Hindlimb muscle (tissue), 1 donor: ENCODE results near the gene HTRA2. TPM values are rescaled to one million over a fixed set of nuclear protein-coding genes. Genes with fewer than 3 reads are reported as not detected.

Experiments
- DNase-seq: peaks from one replicate; pipeline ENCODE4 v3.0.0-alpha.2; 2013
- polyA plus RNA-seq: library from polyadenylated mRNA; unstranded; fragments of 120-200 nt; gene quantifications from one replicate; pipeline ENCODE4 v1.2.1, GENCODE V29; 2013; ENCODE audit not compliant: insufficient read length

HTRA2 gene
- polyA plus RNA-seq, 1 donor, result 32.9 TPM

DNA sequence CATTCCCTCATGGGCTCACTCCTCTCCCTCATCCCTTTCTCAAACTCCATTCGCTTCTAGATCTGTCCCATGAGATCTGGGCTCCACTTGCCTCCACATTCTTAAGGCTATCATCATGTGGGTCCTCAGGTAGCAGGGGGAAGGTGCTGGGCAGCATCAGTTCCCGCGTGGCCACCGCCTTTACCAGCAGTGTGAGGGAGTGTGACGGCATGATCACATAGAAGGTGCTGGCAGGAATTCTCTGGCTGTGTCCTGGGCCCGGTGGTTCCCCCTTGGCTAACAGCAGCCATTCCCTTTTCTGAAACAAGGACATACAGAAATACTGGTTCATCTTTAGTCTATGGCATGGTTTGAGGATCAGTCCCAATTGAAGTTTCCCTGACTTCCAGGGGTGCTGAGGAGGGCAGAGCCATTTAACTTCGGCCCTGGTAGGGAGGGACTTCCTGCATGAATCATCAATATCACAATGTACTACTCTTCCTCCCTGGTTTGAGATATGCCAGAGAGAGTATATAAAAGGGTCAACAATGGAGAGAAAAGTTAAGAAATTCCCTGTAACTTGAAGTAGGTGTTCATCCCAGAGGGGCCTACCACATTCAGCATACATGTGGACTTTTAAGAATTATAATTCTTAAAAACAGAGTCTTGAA, 32.5 kb downstream of the HTRA2 start:
- no peak for DNase-seq

DNA sequence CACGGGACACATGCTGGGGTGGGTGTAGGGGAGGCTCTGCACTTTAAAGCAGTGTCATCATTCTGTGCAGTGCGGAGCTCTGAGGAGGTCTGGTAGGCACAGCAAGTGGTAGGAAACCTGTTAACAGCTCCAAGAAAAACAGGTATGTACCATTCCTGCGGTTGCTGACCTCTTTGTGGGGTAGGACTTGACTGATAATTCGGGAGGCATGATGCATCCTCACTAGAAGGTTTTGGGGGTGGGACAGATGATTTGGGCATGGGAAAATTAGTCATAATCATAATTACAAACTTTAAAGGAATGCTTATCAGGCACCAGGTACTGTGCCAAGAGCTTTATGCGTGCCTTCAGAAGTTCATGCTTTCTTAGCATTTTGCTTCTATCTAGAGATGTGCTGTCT, 34.5 kb downstream of the HTRA2 start:
- no peak for DNase-seq

GRCh38 chr2:74566076-74566753, 36.5 kb downstream of the HTRA2 start:
- DNase-seq, result no peak

DNA sequence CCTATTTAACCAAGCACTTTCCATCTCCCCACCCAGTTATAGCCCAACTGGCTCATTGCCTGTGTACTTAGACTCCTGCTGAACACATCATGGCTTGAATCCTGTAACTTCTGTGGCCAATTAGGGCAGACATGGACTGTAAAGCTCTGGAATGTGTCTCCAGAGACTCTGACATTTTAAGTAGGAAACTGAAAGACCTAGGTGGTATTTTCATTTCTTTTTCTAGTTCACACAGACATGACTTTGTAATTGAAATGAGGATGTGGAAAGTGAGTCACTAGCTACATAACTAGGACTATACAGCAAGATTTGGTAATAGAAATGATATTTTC, 37.0 kb downstream of the HTRA2 start:
- no peak for DNase-seq

DNA sequence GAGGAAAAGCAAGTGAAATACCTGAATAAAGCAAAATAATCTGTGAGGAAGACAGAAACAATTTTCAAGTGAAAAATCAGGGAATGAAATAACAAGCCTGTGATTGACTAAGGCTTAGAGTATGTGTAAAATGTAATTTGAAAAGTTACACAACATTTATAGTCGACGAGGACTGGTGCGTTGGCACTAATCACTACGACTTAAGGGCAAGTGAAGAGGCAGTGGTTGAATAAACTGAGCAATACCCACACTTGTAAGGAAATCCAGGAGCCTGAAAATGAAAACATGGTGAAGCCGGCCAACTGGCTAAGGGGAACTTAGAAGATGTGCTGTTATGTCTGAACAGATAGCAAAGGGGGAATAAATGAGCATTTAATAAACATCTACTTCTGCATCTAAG, 38.1 kb downstream of the HTRA2 start:
- no peak for DNase-seq

DNA sequence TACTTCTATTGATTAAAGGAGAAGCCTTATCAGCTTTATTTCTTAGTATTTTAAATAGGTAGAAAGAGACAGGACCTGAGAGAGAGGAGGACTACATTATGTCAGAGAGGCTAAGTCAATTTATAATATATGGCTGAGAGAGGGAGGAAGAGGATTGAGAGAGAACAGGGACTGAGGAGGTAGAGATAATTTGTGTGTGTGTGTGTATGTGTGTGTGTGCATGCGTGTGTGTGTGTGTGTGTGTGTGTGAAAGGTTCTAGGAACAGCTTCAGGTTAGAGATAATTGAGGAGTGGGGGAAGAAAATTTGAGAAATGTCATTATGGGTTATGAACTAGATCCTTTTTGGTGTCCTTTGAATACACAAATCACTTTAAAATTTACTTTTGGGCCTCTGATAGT, 40.0 kb downstream of the HTRA2 start:
- DNase-seq, result no peak

GRCh38 chr2:74571058-74571457, 41.3 kb downstream of the HTRA2 start:
- DNase-seq, result no peak

GRCh38 chr2:74572178-74572925, 42.6 kb downstream of the HTRA2 start:
- DNase-seq, result no peak

- no peak for DNase-seq
Measured at GRCh38 chr2:74573747-74574562, 44.2 kb downstream of the HTRA2 start.

- no peak for DNase-seq
Measured at GRCh38 chr2:74575320-74575719, 45.6 kb downstream of the HTRA2 start.

DNA sequence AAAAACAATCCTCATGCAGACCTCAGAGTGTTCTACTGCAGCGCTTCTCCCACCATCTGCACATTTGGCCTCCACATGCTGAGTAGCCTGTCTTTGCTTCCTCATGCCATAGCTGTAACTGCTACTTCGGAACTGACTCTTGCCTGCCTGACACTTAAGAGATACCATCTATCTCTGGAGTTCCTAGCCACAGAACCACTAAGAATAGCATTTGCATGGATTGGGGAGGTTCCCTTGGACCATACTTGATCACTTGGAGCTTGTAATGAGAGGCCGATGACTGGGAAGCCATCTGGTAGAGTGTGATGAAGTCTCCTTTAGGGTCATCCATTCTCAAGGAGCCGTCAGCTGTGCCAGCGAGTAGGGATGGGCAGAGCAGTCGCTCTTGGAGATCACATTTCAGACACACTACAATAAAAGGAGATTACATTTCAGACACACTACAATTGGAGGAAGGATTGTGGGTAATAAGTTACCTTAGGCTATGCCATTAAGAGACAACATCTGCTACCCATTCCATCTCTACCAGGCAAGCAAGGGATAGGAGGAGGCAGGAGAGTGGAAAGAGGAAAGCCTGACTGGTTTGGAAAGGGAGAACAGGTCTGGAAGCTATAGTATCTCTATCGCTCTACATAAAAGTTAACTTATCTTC, 46.6 kb downstream of the HTRA2 start:
- DNase-seq, result no peak

DNA sequence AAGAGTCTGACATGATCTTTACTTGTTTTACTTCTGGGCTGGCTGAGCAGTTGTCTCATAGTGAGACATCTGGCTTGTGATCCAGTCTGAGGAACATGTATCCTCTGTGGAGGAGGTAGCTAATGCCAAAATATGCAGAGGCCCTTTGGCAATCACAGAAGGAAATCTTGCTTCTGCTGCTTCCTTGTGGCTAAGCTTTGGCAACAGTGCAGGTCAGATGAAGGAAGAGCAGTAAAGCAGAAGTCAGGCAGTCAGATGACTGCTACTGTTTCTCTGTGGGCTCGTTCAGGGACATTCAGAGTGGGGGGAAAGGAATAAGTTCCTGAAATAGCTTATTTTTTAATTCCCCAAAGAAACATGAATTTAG, 47.1 kb downstream of the HTRA2 start:
- no peak for DNase-seq

- no peak for DNase-seq
Measured at GRCh38 chr2:74577448-74577847, 47.7 kb downstream of the HTRA2 start.

DNA sequence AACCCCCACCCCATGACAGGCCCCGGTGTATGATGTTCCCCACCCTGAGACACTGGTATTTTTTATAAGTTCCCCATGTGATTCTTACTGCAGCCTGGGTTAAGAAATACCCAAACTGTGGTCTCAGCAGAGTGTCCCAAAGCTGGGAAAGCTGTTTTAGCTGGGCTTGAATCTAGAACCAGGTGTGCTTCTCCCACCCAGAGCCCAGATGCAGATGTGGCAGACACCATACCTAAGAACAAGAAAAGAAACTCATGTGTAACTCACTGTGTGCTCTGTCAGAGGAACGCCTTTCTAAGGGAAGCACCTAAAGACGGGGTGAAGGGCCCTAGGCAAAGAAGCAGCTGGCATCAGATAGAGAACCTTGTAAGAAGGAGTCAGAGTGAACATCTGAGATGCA, 48.7 kb downstream of the HTRA2 start:
- no peak for DNase-seq

DNA sequence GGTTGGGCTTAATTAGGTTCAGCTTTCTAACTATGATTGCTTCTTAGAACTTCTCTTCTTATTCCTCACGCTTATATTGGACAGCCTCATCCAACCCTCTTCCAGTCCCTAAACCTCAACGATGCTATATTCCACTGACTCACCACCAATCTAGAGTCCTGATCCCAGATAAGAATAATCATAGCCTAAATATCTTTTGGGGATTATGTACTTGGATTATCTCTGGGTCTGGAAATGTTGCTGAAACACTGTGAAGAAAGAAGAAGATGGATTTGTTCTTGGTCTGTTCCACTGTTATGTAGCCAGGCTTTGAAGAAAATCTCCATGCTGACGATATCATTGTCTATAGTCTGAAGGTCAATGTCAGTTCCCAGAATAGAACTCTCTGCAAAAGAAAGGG, 51.7 kb downstream of the HTRA2 start:
- no peak for DNase-seq

GRCh38 chr2:74582184-74582583, 52.5 kb downstream of the HTRA2 start:
- DNase-seq, result no peak

Other genes starting within 250 kb of the HTRA2 start
- 2.9 TPM for gene SLC4A5, start 186.5 kb upstream of the HTRA2 start, polyA plus RNA-seq
- 114 TPM for gene DCTN1, start 149.6 kb upstream of the HTRA2 start, polyA plus RNA-seq
- gene C2orf81, start 108.3 kb upstream of the HTRA2 start, polyA plus RNA-seq, result 2.7 TPM
- gene WDR54, start 108.2 kb upstream of the HTRA2 start, polyA plus RNA-seq, result 9.9 TPM
- gene RTKN, start 88.0 kb upstream of the HTRA2 start, polyA plus RNA-seq, result 60.4 TPM
- 23.7 TPM for gene INO80B, start 74.8 kb upstream of the HTRA2 start, polyA plus RNA-seq
- gene WBP1, start 71.5 kb upstream of the HTRA2 start, polyA plus RNA-seq, result 62.4 TPM
- 34.5 TPM for gene MOGS, start 64.6 kb upstream of the HTRA2 start, polyA plus RNA-seq
- 93.4 TPM for gene MRPL53, start 57.3 kb upstream of the HTRA2 start, polyA plus RNA-seq
- gene CCDC142, start 46.9 kb upstream of the HTRA2 start, polyA plus RNA-seq, result 11.3 TPM
- 19.8 TPM for gene TTC31, start 46.9 kb upstream of the HTRA2 start, polyA plus RNA-seq
- gene LBX2, start 30.3 kb upstream of the HTRA2 start, polyA plus RNA-seq, result 0.52 TPM
- 8.2 TPM for gene PCGF1, start 22.2 kb upstream of the HTRA2 start, polyA plus RNA-seq
- gene TLX2, start 15.5 kb upstream of the HTRA2 start, polyA plus RNA-seq, result not detected
- gene DQX1, start 3.7 kb upstream of the HTRA2 start, polyA plus RNA-seq, result 0.25 TPM
- 65.8 TPM for gene AUP1, start 227 bp upstream of the HTRA2 start, polyA plus RNA-seq
- 7.8 TPM for gene LOXL3, start 24.0 kb downstream of the HTRA2 start, polyA plus RNA-seq
- 6.9 TPM for gene DOK1, start 24.8 kb downstream of the HTRA2 start, polyA plus RNA-seq
- gene M1AP, start 118.4 kb downstream of the HTRA2 start, polyA plus RNA-seq, result 0.27 TPM
- gene SEMA4F, start 124.3 kb downstream of the HTRA2 start, polyA plus RNA-seq, result 2.9 TPM